Osteoblast (primary cell): Measurements from ENCODE around the gene TTC7B. TPM values are rescaled to one million over a fixed set of nuclear protein-coding genes. Genes with fewer than 3 reads are reported as not detected.

Experiments
- DNase-seq: peaks from one replicate; pipeline ENCODE4 v3.0.0; 2011; ENCODE audit warnings: low spot score, mixed read lengths; ENCODE audit not compliant: insufficient read length; ENCODE audit errors: missing footprints
- H2AFZ ChIP-seq: 2 replicates; pipeline ENCODE4 v1.6.0; 2011; ENCODE audit warnings: mild to moderate bottlenecking, low read length
- H3K27ac ChIP-seq: 2 replicates; pipeline ENCODE4 v1.5.1; 2011; ENCODE audit warnings: mild to moderate bottlenecking, low read depth, low read length, moderate library complexity
- H3K27me3 ChIP-seq: 2 replicates; pipeline ENCODE4 v1.6.0; 2012; ENCODE audit warnings: mild to moderate bottlenecking, control low read depth, inconsistent platforms, low read length, moderate library complexity; ENCODE audit not compliant: insufficient read depth
- H3K36me3 ChIP-seq: 2 replicates; pipeline ENCODE4 v1.5.1; 2011; ENCODE audit warnings: mild to moderate bottlenecking, low read length, control low read depth, moderate library complexity; ENCODE audit not compliant: insufficient read depth
- H3K4me1 ChIP-seq: 2 replicates; pipeline ENCODE4 v1.5.1; 2011; ENCODE audit warnings: mild to moderate bottlenecking, low read length, control low read depth, moderate library complexity; ENCODE audit not compliant: insufficient read depth
- H3K4me2 ChIP-seq: 2 replicates; pipeline ENCODE4 v1.6.0; 2011; ENCODE audit warnings: mild to moderate bottlenecking, low read length; ENCODE audit not compliant: insufficient read depth
- H3K4me3 ChIP-seq: fragments of 200-600 bp; sonication (generic); 3 replicates; pipeline ENCODE4 v1.5.1; 2012; ENCODE audit warnings: mild to moderate bottlenecking, low read length, inconsistent platforms; ENCODE audit not compliant: insufficient read depth
- H3K79me2 ChIP-seq: 2 replicates; pipeline ENCODE4 v1.6.0; 2012; ENCODE audit warnings: mild to moderate bottlenecking, low read length, control low read depth, inconsistent platforms; ENCODE audit not compliant: insufficient read depth
- H3K9me3 ChIP-seq: 2 replicates; pipeline ENCODE4 v1.5.1; 2011; ENCODE audit warnings: low read depth, low read length, control low read depth
- H4K20me1 ChIP-seq: 2 replicates; pipeline ENCODE4 v1.6.0; 2012; ENCODE audit warnings: mild to moderate bottlenecking, low read length, control low read depth; ENCODE audit not compliant: insufficient read depth
- CTCF ChIP-seq: IDR thresholded peaks from 2 replicates; pipeline ENCODE4 v1.5.1; 2011; ENCODE audit warnings: mild to moderate bottlenecking, low read depth, low read length, moderate library complexity; ENCODE audit errors: extremely low read depth
- total RNA-seq: library from RNA; depleted of rRNA; stranded (reverse); fragments of >200 nt; gene quantifications from 2 replicates; pipeline ENCODE4 v1.2.3, GENCODE V29; 2012

TTC7B gene
- total RNA-seq, 1 donor: 14.5 TPM

GRCh38 chr14:90558983-90559590 lies 257.1 kb downstream of the TTC7B start:
- Histone ChIP-seq H3K27me3 (no peaks in the 10 kb centered on the region), H3K4me1 (no peaks in the 10 kb centered on the region), H3K36me3 (no peaks in the 10 kb centered on the region), H3K9me3 (no peaks in the 10 kb centered on the region), H3K4me2 (no peak overlapping the region), H3K27ac (no peak overlapping the region), H4K20me1 (no peaks in the 10 kb centered on the region), H3K79me2 (no peaks in the 10 kb centered on the region), H2AFZ (no peak overlapping the region), H3K4me3 (no peak overlapping the region)
- TF ChIP-seq CTCF: no peak
- peak; percentile 79 for DNase-seq

DNA sequence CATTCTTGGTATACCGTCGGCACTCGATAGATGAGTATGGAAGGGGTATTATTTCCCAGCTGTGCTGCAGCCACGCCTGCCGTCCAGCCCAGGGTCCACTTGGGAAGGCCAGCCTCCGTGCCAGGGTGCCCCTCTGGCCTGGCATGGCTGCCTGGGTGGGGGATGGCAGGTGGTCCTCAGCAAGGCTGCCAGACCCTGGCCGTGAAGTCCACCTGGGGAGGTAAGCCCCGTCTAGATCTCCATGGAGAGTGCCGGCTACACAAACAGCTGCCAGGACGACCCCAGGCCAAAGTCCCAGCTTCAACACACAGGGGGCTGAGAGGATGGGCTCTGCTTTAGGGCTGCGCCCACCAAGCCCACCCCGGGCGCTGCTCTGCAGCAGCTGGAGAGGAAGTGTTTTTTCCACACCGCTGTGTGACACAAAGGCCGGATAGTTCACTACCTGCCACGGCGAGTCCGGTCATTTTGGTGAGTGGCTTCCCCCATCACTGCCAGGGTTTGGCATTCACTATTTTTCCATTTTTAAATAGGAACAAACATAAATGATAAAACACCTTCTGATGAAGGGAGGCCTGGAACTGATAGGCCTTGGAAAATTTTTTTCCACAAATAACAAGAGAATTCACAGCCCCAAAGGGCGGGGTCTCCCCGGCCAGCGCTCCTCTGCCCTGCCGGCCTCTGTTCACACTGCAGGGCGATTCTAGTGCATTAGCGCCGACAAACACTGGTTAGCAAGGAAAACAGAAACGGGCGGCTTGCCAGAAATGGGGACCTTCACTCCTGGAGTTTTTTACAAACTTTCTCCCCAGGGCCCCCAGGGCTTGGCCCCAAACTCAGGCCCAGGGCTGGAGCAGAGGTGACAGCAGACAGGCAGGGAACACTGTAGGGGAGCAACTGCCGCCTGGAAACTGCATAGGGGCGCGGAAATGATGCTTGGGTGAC lies 257.9 kb downstream of the TTC7B start:
- H3K27ac ChIP-seq: no peak overlapping the region
- H3K27me3 ChIP-seq: no peaks in the 10 kb centered on the region
- no peaks in the 10 kb centered on the region for H4K20me1 ChIP-seq
- H3K4me3 ChIP-seq: no peak overlapping the region
- H3K36me3 ChIP-seq: no peaks in the 10 kb centered on the region
- no peak overlapping the region for H3K4me2 ChIP-seq
- no peaks in the 10 kb centered on the region for H3K79me2 ChIP-seq
- H3K9me3 ChIP-seq: no peaks in the 10 kb centered on the region
- H3K4me1 ChIP-seq: no peaks in the 10 kb centered on the region
- no peak for TF ChIP-seq CTCF
- H2AFZ ChIP-seq: no peak overlapping the region
- no peak for DNase-seq

GRCh38 chr14:90557516-90557915 lies 258.7 kb downstream of the TTC7B start:
- no peak for DNase-seq
- no peaks in the 10 kb centered on the region for H4K20me1 ChIP-seq
- no peaks in the 10 kb centered on the region for H3K36me3 ChIP-seq
- H3K9me3 ChIP-seq: no peaks in the 10 kb centered on the region
- H3K79me2 ChIP-seq: no peaks in the 10 kb centered on the region
- no peak overlapping the region for H3K27ac ChIP-seq
- H3K4me3 ChIP-seq: no peak overlapping the region
- no peak overlapping the region for H2AFZ ChIP-seq
- no peaks in the 10 kb centered on the region for H3K4me1 ChIP-seq
- H3K27me3 ChIP-seq: no peaks in the 10 kb centered on the region
- no peak for TF ChIP-seq CTCF
- no peak overlapping the region for H3K4me2 ChIP-seq
